Fibroblast of lung (primary cell): ENCODE data around the gene BARHL2. TPM values are rescaled to one million over a fixed set of nuclear protein-coding genes. Genes with fewer than 3 reads are reported as not detected.

Experiments used
- DNase-seq, 2 donors: peaks; one replicate each; pipeline versions ENCODE4 v3.0.0 to v3.0.0-alpha.2; 2010; ENCODE audit warnings: low read depth in 2 of 2
- H2AFZ ChIP-seq: 2 replicates; pipeline ENCODE4 v1.5.1; 2012; ENCODE audit warnings: low read length, control low read depth, inconsistent platforms
- H3K27ac ChIP-seq: 2 replicates; pipeline ENCODE4 v1.5.1; 2011; ENCODE audit warnings: low read length, control low read depth; ENCODE audit not compliant: insufficient read depth
- H3K27me3 ChIP-seq: 2 replicates; pipeline ENCODE4 v1.5.1; 2011; ENCODE audit warnings: mild to moderate bottlenecking, low read length; ENCODE audit not compliant: control insufficient read depth, insufficient read depth
- H3K36me3 ChIP-seq: 2 replicates; pipeline ENCODE4 v1.5.1; 2011; ENCODE audit warnings: low read length; ENCODE audit not compliant: control insufficient read depth, insufficient read depth
- H3K4me1 ChIP-seq: 2 replicates; pipeline ENCODE4 v1.5.1; 2011; ENCODE audit warnings: low read length; ENCODE audit not compliant: control insufficient read depth, insufficient read depth; ENCODE audit errors: extremely low read depth
- H3K4me2 ChIP-seq: 2 replicates; pipeline ENCODE4 v1.5.1; 2011; ENCODE audit warnings: low read length, control low read depth; ENCODE audit not compliant: insufficient read depth; ENCODE audit errors: extremely low read depth
- H3K4me3 ChIP-seq, 4 experiments: fragments of 200-600 bp in 1 of 4; sonication (generic) in 1 of 4; replicated peaks in 1 of 4; 2 replicates each; pipeline ENCODE4 v1.5.1; 2011 to 2016; ENCODE audit warnings: low read length in 4 of 4, low read depth in 3 of 4, mild to moderate bottlenecking in 3 of 4, control low read depth in 2 of 4, inconsistent platforms in 1 of 4, mixed read lengths in 1 of 4; ENCODE audit not compliant: insufficient read depth in 1 of 4; ENCODE audit errors: control extremely low read depth in 1 of 4
- H3K79me2 ChIP-seq: 2 replicates; pipeline ENCODE4 v1.5.1; 2012; ENCODE audit warnings: mild to moderate bottlenecking, low read length, inconsistent platforms; ENCODE audit not compliant: control insufficient read depth, insufficient read depth
- H3K9ac ChIP-seq: 2 replicates; pipeline ENCODE4 v1.5.1; 2011; ENCODE audit warnings: mild to moderate bottlenecking, low read length, control low read depth; ENCODE audit not compliant: insufficient read depth
- H3K9me3 ChIP-seq: 2 replicates; pipeline ENCODE4 v1.5.1; 2012; ENCODE audit warnings: low read depth, low read length; ENCODE audit not compliant: control insufficient read depth, insufficient read depth
- H4K20me1 ChIP-seq: 2 replicates; pipeline ENCODE4 v1.5.1; 2011; ENCODE audit warnings: low read length; ENCODE audit not compliant: control insufficient read depth, insufficient read depth; ENCODE audit errors: extremely low read depth
- CTCF ChIP-seq, 2 donors: IDR thresholded peaks in 1 of 2; conservative IDR thresholded peaks in 1 of 2; 1 replicate in 1 of 2; 2 replicates in 1 of 2; pipeline ENCODE4 v1.5.1; 2011 to 2012; ENCODE audit warnings: low read length in 2 of 2, control low read depth in 1 of 2, inconsistent platforms in 1 of 2, low read depth in 1 of 2, mild to moderate bottlenecking in 1 of 2
- EZH2 ChIP-seq: IDR thresholded peaks from 2 replicates; pipeline ENCODE4 v1.5.1; 2012; ENCODE audit warnings: low read length, control low read depth, mild to moderate bottlenecking; ENCODE audit errors: missing control alignments
- polyA plus RNA-seq, 2 donors: library from polyadenylated mRNA; depleted of rRNA in 1 of 2; stranded (reverse) in 1 of 2; unstranded in 1 of 2; fragments of >200 nt; gene quantifications; 2 replicates each; pipeline ENCODE4 v1.2.1, GENCODE V29; 2011 to 2012; ENCODE audit warnings: missing spikeins in 1 of 2
- total RNA-seq: library from RNA; depleted of rRNA; stranded (reverse); fragments of >200 nt; gene quantifications from 2 replicates; pipeline ENCODE4 v1.2.1, GENCODE V29; 2014

The BARHL2 gene
- total and polyA plus RNA-seq, 2 donors (not counting 1 experiment from before 2014, with no cell fraction given): not detected

GRCh38 chr1:90729504-90730242 is 12.6 kb upstream of the BARHL2 start:
- Histone ChIP-seq H3K27me3 (peaks cover 70% of the 10 kb centered on the region), H3K4me1 (peaks cover 2% of the 10 kb centered on the region), H4K20me1 (no peaks in the 10 kb centered on the region), H3K4me2 (no peak overlapping the region), H3K9ac (no peak overlapping the region), H3K27ac (no peak overlapping the region), H3K79me2 (no peaks in the 10 kb centered on the region), H2AFZ (no peak overlapping the region), H3K9me3 (no peaks in the 10 kb centered on the region), H3K4me3 (no peak overlapping the region), H3K36me3 (no peaks in the 10 kb centered on the region)
- no peak for DNase-seq
- TF ChIP-seq EZH2 (peak; percentile 53), CTCF (conservative IDR thresholded peaks at IDR 0.05 in 1 of 2, IDR thresholded peaks at IDR 0.05 in 1 of 2; ENCODE audit: low read depth in 1 of 2, low read length in 2 of 2) (peak; percentile 8 to 18)

- Histone ChIP-seq H3K4me3 (no peak overlapping the region), H3K27me3 (peaks cover 79% of the 10 kb centered on the region), H4K20me1 (no peaks in the 10 kb centered on the region), H3K4me2 (no peak overlapping the region), H3K27ac (no peak overlapping the region), H3K36me3 (no peaks in the 10 kb centered on the region), H3K9me3 (no peaks in the 10 kb centered on the region), H2AFZ (no peak overlapping the region), H3K79me2 (no peaks in the 10 kb centered on the region), H3K4me1 (peaks cover 2% of the 10 kb centered on the region), H3K9ac (no peak overlapping the region)
- DNase-seq: no peak
- TF ChIP-seq CTCF (conservative IDR thresholded peaks at IDR 0.05 in 1 of 2, IDR thresholded peaks at IDR 0.05 in 1 of 2; ENCODE audit: low read depth in 1 of 2, low read length in 2 of 2) (no peak), EZH2 (peak; percentile 59)
Observed at GRCh38 chr1:90728502-90729287, 11.6 kb upstream of the BARHL2 start.

- Histone ChIP-seq H4K20me1 (no peaks in the 10 kb centered on the region), H3K4me3 (no peak overlapping the region), H3K79me2 (no peaks in the 10 kb centered on the region), H2AFZ (no peak overlapping the region), H3K9ac (no peak overlapping the region), H3K27me3 (peaks cover 86% of the 10 kb centered on the region), H3K9me3 (no peaks in the 10 kb centered on the region), H3K27ac (no peak overlapping the region), H3K4me2 (no peak overlapping the region), H3K36me3 (no peaks in the 10 kb centered on the region), H3K4me1 (peaks cover 2% of the 10 kb centered on the region)
- DNase-seq: no peak
- TF ChIP-seq EZH2 (no peak), CTCF (conservative IDR thresholded peaks at IDR 0.05 in 1 of 2, IDR thresholded peaks at IDR 0.05 in 1 of 2; ENCODE audit: low read depth in 1 of 2, low read length in 2 of 2) (no peak)
Observed at GRCh38 chr1:90727917-90728501, 10.9 kb upstream of the BARHL2 start.
